Measurements from ENCODE around the gene DDI1. TPM values are rescaled to one million over a fixed set of nuclear protein-coding genes. Genes with fewer than 3 reads are reported as not detected.

DDI1 gene
- total and polyA plus RNA-seq, 10 of the 15 experiments (the other 5 are each of a cell fraction or from before 2014, with no cell fraction given): not detected

DNA sequence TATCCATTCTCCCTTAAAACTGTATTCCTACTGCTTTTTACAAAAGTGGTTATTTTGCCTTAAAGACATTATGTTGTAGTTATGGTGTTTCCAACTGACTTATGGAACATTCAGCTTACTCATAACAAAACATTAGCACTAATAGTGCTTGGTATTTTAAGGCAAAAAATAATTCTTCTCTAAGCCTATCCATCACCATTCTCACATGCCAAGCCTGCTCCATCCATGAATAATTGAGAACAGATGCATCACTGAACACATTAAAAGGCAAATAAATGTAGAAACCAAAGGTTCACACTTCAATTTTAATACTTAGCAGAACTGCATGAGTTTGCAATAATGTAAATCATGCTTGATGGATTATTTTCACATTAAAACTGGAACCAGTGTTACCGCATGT, 42.3 kb upstream of the DDI1 start:
- H3K27ac ChIP-seq (ENCODE audit: control insufficient read depth, insufficient read depth): no peak overlapping the region
- no peak for FAIRE-seq

DNA sequence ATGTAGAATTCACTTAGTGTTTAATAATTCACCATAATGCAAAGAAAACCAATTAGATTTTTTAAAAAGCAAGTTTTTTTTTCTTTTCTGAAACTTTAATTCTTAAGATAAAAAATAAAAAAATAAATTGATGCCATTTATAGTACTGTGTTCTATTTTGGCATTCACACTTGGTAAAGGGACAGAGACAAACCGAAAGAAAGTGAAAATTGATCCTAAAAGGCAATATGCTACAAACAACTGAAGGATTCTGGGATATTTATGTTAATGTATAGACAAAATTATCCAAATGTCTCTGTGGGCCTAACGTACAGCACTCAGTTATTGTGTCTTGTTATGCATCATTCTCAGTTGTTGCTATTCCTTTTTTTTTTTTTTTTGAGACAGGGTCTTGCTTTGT, 41.9 kb upstream of the DDI1 start:
- RAD21 ChIA-PET (ENCODE audit: unreplicated experiment): interaction anchor here (0.6 kb wide), 1 partner anchor 11 kb away, joined by 3 read pairs; no protein-coding TSS in a partner anchor
- no peak for ATAC-seq
- no TSS peak for BruUV-seq (replicated peaks)
- Histone ChIP-seq H3K36me3 (ENCODE audit: control insufficient read depth in 2 of 2, insufficient read depth in 2 of 2, low read length in 1 of 2) (no peaks in the 10 kb centered on the region), H3K27ac (ENCODE audit: control insufficient read depth, insufficient read depth) (no peak overlapping the region), H2AFZ (ENCODE audit: control insufficient read depth, low read depth, low read length) (no peak overlapping the region), H3K27me3 (replicated peaks in 1 of 2; ENCODE audit: control insufficient read depth in 2 of 2, insufficient read depth in 2 of 2, low read length in 1 of 2) (no peaks in the 10 kb centered on the region), H3K9ac (ENCODE audit: control insufficient read depth, insufficient read depth, low read length) (no peak overlapping the region), H3K79me2 (ENCODE audit: control insufficient read depth, insufficient read depth, low read length) (no peaks in the 10 kb centered on the region), H3K4me2 (ENCODE audit: control insufficient read depth, insufficient read depth) (no peak overlapping the region), H4K20me1 (ENCODE audit: control insufficient read depth, insufficient read depth) (no peaks in the 10 kb centered on the region), H3K4me1 (ENCODE audit: control insufficient read depth, insufficient read depth, low read length) (no peaks in the 10 kb centered on the region), H3K4me3 (no peak overlapping the region), H3K9me3 (replicated peaks; ENCODE audit: control insufficient read depth, insufficient read depth, low read length) (no peaks in the 10 kb centered on the region)
- SMC1A ChIA-PET (ENCODE audit: uncharacterized antibody, unreplicated experiment): no interaction called here
- intact Hi-C loops (cut with micrococcal nuclease; ENCODE audit: unreplicated experiment): no loop called here
- 35% methylated on average over 2 of the region's 2 CpGs for WGBS (ENCODE audit: insufficient coverage, insufficient replicate concordance, low lambda C conversion rate, missing lambda C conversion rate)
- POLR2A ChIA-PET: no interaction called here
- no peak for FAIRE-seq
- no peak for DNase-seq (ENCODE audit: low read depth, low spot score)
- in situ Hi-C loops (cut with MboI): no loop called here
- CTCF ChIA-PET: no interaction called here
- TF ChIP-seq, protein P1, sequence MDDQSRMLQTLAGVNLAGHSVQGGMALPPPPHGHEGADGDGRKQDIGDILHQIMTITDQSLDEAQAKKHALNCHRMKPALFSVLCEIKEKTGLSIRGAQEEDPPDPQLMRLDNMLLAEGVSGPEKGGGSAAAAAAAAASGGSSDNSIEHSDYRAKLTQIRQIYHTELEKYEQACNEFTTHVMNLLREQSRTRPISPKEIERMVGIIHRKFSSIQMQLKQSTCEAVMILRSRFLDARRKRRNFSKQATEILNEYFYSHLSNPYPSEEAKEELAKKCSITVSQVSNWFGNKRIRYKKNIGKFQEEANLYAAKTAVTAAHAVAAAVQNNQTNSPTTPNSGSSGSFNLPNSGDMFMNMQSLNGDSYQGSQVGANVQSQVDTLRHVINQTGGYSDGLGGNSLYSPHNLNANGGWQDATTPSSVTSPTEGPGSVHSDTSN (IDR thresholded peaks at IDR 0.05; ENCODE audit: insufficient replicate concordance, low read depth, low read length): no peak
- TF ChIP-seq CBX3 (IDR thresholded peaks at IDR 0.05; ENCODE audit: borderline replicate concordance, low read depth): no peak
- TF ChIP-seq, protein P2, sequence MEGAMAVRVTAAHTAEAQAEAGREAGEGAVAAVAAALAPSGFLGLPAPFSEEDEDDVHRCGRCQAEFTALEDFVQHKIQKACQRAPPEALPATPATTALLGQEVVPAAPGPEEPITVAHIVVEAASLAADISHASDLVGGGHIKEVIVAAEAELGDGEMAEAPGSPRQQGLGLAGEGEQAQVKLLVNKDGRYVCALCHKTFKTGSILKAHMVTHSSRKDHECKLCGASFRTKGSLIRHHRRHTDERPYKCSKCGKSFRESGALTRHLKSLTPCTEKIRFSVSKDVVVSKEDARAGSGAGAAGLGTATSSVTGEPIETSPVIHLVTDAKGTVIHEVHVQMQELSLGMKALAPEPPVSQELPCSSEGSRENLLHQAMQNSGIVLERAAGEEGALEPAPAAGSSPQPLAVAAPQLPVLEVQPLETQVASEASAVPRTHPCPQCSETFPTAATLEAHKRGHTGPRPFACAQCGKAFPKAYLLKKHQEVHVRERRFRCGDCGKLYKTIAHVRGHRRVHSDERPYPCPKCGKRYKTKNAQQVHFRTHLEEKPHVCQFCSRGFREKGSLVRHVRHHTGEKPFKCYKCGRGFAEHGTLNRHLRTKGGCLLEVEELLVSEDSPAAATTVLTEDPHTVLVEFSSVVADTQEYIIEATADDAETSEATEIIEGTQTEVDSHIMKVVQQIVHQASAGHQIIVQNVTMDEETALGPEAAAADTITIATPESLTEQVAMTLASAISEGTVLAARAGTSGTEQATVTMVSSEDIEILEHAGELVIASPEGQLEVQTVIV (IDR thresholded peaks at IDR 0.05; ENCODE audit: borderline replicate concordance, partially characterized antibody): no peak
- TF ChIP-seq, protein P3, sequence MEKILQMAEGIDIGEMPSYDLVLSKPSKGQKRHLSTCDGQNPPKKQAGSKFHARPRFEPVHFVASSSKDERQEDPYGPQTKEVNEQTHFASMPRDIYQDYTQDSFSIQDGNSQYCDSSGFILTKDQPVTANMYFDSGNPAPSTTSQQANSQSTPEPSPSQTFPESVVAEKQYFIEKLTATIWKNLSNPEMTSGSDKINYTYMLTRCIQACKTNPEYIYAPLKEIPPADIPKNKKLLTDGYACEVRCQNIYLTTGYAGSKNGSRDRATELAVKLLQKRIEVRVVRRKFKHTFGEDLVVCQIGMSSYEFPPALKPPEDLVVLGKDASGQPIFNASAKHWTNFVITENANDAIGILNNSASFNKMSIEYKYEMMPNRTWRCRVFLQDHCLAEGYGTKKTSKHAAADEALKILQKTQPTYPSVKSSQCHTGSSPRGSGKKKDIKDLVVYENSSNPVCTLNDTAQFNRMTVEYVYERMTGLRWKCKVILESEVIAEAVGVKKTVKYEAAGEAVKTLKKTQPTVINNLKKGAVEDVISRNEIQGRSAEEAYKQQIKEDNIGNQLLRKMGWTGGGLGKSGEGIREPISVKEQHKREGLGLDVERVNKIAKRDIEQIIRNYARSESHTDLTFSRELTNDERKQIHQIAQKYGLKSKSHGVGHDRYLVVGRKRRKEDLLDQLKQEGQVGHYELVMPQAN (conservative IDR thresholded peaks at IDR 0.05): no peak

More for the DNA sequence above, 42.3 kb upstream of the DDI1 start:
- no peaks in the 10 kb centered on the region for H4K20me1 ChIP-seq (ENCODE audit: control insufficient read depth, insufficient read depth)
- ChIA-PET SMC1A (ENCODE audit: uncharacterized antibody, unreplicated experiment) (interaction anchor here (0.6 kb wide), 1 partner anchor 367 kb away, joined by 3 read pairs; no protein-coding TSS in a partner anchor), RAD21 (ENCODE audit: unreplicated experiment) (interaction anchor here (1.0 to 1.5 kb wide), 2 partner anchors 35 to 94 kb away, joined by 4 to 5 read pairs; no protein-coding TSS in a partner anchor), POLR2A (no interaction called here), CTCF (no interaction called here)
- no peaks in the 10 kb centered on the region for H3K9me3 ChIP-seq (replicated peaks; ENCODE audit: control insufficient read depth, insufficient read depth, low read length)
- no peak overlapping the region for H3K4me3 ChIP-seq
- H3K4me2 ChIP-seq (ENCODE audit: control insufficient read depth, insufficient read depth): no peak overlapping the region
- ATAC-seq: no peak
- WGBS (ENCODE audit: insufficient coverage, insufficient replicate concordance, low lambda C conversion rate, missing lambda C conversion rate): 100% methylated on average over 1 of the region's 1 CpG
- H3K27me3 ChIP-seq (replicated peaks in 1 of 2; ENCODE audit: control insufficient read depth in 2 of 2, insufficient read depth in 2 of 2, low read length in 1 of 2): no peaks in the 10 kb centered on the region
- H3K4me1 ChIP-seq (ENCODE audit: control insufficient read depth, insufficient read depth, low read length): no peaks in the 10 kb centered on the region
- in situ Hi-C loops (cut with MboI) (no loop called here), intact Hi-C loops (cut with micrococcal nuclease; ENCODE audit: unreplicated experiment) (no loop called here)
- TF ChIP-seq SRF (IDR thresholded peaks at IDR 0.05; ENCODE audit: low read depth in 2 of 2, low read length in 2 of 2) (no peak), FOXM1 (IDR thresholded peaks at IDR 0.05; ENCODE audit: low read depth, low read length) (no peak), KDM1A (IDR thresholded peaks at IDR 0.05; ENCODE audit: borderline replicate concordance) (no peak), BACH1 (IDR thresholded peaks at IDR 0.05; ENCODE audit: borderline replicate concordance) (no peak), PAX8 (IDR thresholded peaks at IDR 0.05) (no peak), CHD1 (IDR thresholded peaks at IDR 0.05; ENCODE audit: low read depth, low read length) (no peak), EZH2 (IDR thresholded peaks at IDR 0.05; ENCODE audit: borderline replicate concordance, control insufficient read depth, low read depth, low read length) (no peak), SMARCA5 (IDR thresholded peaks at IDR 0.05) (no peak), ATF7 (IDR thresholded peaks at IDR 0.05; ENCODE audit: low read depth) (no peak), KAT2A (conservative IDR thresholded peaks at IDR 0.05; ENCODE audit: control insufficient read depth, low read depth, low read length) (no peak), TCF7 (IDR thresholded peaks at IDR 0.05; ENCODE audit: borderline replicate concordance) (no peak), MYC (IDR thresholded peaks at IDR 0.05; ENCODE audit: insufficient read depth, insufficient read length, insufficient replicate concordance, low read length, severe bottlenecking) (no peak), WRNIP1 (IDR thresholded peaks at IDR 0.05; ENCODE audit: borderline replicate concordance, low read depth, low read length) (no peak), MTA2 (IDR thresholded peaks at IDR 0.05; ENCODE audit: low read depth) (no peak)
- TF ChIP-seq, protein P4, sequence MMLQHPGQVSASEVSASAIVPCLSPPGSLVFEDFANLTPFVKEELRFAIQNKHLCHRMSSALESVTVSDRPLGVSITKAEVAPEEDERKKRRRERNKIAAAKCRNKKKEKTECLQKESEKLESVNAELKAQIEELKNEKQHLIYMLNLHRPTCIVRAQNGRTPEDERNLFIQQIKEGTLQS (IDR thresholded peaks at IDR 0.05; ENCODE audit: borderline replicate concordance, extremely low read depth, low read depth, low read length): no peak
- H3K36me3 ChIP-seq (ENCODE audit: control insufficient read depth in 2 of 2, insufficient read depth in 2 of 2, low read length in 1 of 2): no peaks in the 10 kb centered on the region
- DNase-seq (ENCODE audit: low read depth, low spot score): no peak
- no TSS peak for BruUV-seq (replicated peaks)
- no peak overlapping the region for H2AFZ ChIP-seq (ENCODE audit: control insufficient read depth, low read depth, low read length)
- no peaks in the 10 kb centered on the region for H3K79me2 ChIP-seq (ENCODE audit: control insufficient read depth, insufficient read depth, low read length)
- no peak overlapping the region for H3K9ac ChIP-seq (ENCODE audit: control insufficient read depth, insufficient read depth, low read length)

Measured in GM12878 (cell line).